ENCODE results near the gene DLX2. TPM values are rescaled to one million over a fixed set of nuclear protein-coding genes. Genes with fewer than 3 reads are reported as not detected.

DLX2 gene
- total and polyA plus RNA-seq, 2 donors (not counting 3 experiments of a cell fraction or from before 2014, with no cell fraction given) = not detected

GRCh38 chr2:172096626-172097547, 5.8 kb downstream of the DLX2 start:
- Histone ChIP-seq H3K79me2 (ENCODE audit: control insufficient read depth, insufficient read depth, low read length) (no peaks in the 10 kb centered on the region), H3K9me3 (replicated peaks; ENCODE audit: control insufficient read depth, insufficient read depth, low read length) (no peaks in the 10 kb centered on the region), H3K27ac (ENCODE audit: insufficient read depth, low read depth, low read length) (no peak overlapping the region), H3K27me3 (ENCODE audit: control insufficient read depth in 2 of 2, insufficient read depth in 2 of 2, low read length in 2 of 2) (peaks cover 58 to 86% of the 10 kb centered on the region in 2 experiments), H3K4me1 (ENCODE audit: control insufficient read depth, extremely low read depth, insufficient read depth, low read length) (peaks cover 32% of the 10 kb centered on the region), H3K4me2 (ENCODE audit: insufficient read depth, low read length) (peak overlapping the region; percentile 67), H3K9me1 (replicated peaks; ENCODE audit: control insufficient read depth, extremely low read depth, insufficient read depth, low read length) (no peaks in the 10 kb centered on the region), H3K9ac (replicated peaks; ENCODE audit: extremely low read depth, insufficient read depth, low read length) (peak overlapping the region; percentile 6), H4K20me1 (replicated peaks; ENCODE audit: control insufficient read depth, extremely low read depth, insufficient read depth, low read length) (no peaks in the 10 kb centered on the region), H3K4me3 (replicated peaks in 1 of 3; ENCODE audit: insufficient read depth in 1 of 3, low read depth in 1 of 3, low read length in 3 of 3) (peak overlapping the region; percentile 23 to 37 (median 31)), H3K36me3 (ENCODE audit: control insufficient read depth in 2 of 2, extremely low read depth in 1 of 2, insufficient read depth in 2 of 2, low read length in 2 of 2) (no peaks in the 10 kb centered on the region), H2AFZ (ENCODE audit: low read depth, low read length) (peak overlapping the region; percentile 39)
- ChIA-PET POLR2A (no interaction called here), CTCF (interaction anchor here (0.8 to 1.7 kb wide), 3 partner anchors 10 to 394 kb away, joined by 3 to 12 read pairs (median 5); partner anchors contain the start of gene DLX1)
- no peak for TF ChIP-seq GATA2 (IDR thresholded peaks at IDR 0.05; ENCODE audit: insufficient read depth, insufficient read length, low read depth, low read length)
- TF ChIP-seq POLR2AphosphoS5 (IDR thresholded peaks at IDR 0.05; ENCODE audit: insufficient read depth, low read depth, low read length) = no peak
- TF ChIP-seq EZH2 (IDR thresholded peaks at IDR 0.05; ENCODE audit: borderline replicate concordance, low read depth, low read length, severe bottlenecking) = peak; percentile 78
- no peak for TF ChIP-seq FOS (IDR thresholded peaks at IDR 0.05; ENCODE audit: borderline replicate concordance, insufficient read depth, low read length)
- no peak for TF ChIP-seq JUN (IDR thresholded peaks at IDR 0.05; ENCODE audit: borderline replicate concordance, insufficient read depth, insufficient read length, low read depth)
- TF ChIP-seq MYC (IDR thresholded peaks at IDR 0.05; ENCODE audit: low read depth, low read length) = no peak
- intact Hi-C loops (cut with micrococcal nuclease) (no loop called here), dilution Hi-C loops (cut with MboI; ENCODE audit: extremely low pct_ligation_motif_present, low sequenced_read_pairs) (no loop called here)
- BruUV-seq (replicated peaks) = no TSS peak
- peak; percentile 42 for DNase-seq (ENCODE audit: low read depth, low spot score)
- FAIRE-seq = peak; percentile 83
